ENCODE results near the gene PDYN. TPM values are rescaled to one million over a fixed set of nuclear protein-coding genes. Genes with fewer than 3 reads are reported as not detected.

PDYN gene
- total and polyA plus RNA-seq, 10 donors, result not detected

DNA sequence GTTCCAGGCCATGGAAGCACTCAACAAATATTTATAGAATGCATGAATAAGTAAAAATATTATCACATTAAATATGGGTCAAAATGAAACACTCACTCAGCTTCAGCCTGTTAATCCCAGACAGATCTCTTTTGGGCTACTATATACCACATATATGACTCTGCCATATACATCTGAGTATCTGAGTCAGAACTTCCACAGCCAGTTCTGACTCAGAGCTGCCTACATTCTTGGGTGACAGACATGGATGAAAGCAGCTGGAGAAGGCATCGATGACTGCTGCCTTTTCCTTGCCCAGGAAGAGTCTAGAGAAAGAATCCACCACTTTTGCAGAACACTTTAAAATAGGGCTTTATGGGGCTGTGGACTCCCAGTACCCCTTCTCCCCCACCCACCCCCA is 11.5 kb upstream of the PDYN start:
- H3K27me3 ChIP-seq (replicated peaks in 1 of 7), result peaks cover 0 to 88% (median 12%) of the 10 kb centered on the region in 7 donors
- no peak overlapping the region for H3K4me3 ChIP-seq
- H3K9me3 ChIP-seq, result no peaks in the 10 kb centered on the region
- H3K4me1 ChIP-seq, result peaks cover 0 to 6% (median 2%) of the 10 kb centered on the region in 6 donors
- TF ChIP-seq POLR2AphosphoS5 (IDR thresholded peaks at IDR 0.05) (no peak), POLR2A (IDR thresholded peaks at IDR 0.05) (no peak)
- TF ChIP-seq, protein P1, sequence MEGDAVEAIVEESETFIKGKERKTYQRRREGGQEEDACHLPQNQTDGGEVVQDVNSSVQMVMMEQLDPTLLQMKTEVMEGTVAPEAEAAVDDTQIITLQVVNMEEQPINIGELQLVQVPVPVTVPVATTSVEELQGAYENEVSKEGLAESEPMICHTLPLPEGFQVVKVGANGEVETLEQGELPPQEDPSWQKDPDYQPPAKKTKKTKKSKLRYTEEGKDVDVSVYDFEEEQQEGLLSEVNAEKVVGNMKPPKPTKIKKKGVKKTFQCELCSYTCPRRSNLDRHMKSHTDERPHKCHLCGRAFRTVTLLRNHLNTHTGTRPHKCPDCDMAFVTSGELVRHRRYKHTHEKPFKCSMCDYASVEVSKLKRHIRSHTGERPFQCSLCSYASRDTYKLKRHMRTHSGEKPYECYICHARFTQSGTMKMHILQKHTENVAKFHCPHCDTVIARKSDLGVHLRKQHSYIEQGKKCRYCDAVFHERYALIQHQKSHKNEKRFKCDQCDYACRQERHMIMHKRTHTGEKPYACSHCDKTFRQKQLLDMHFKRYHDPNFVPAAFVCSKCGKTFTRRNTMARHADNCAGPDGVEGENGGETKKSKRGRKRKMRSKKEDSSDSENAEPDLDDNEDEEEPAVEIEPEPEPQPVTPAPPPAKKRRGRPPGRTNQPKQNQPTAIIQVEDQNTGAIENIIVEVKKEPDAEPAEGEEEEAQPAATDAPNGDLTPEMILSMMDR (IDR thresholded peaks at IDR 0.05 in 8 of 11, conservative IDR thresholded peaks at IDR 0.05 in 3 of 11), result no peak
- WGBS, 5 donors, result 82 to 97% (median 90%) methylated on average over 1 of the region's 1 CpG
- no peaks in the 10 kb centered on the region for H3K36me3 ChIP-seq
- no peak overlapping the region for H3K27ac ChIP-seq
- no peak for DNase-seq
- intact Hi-C loops (cut with DNase I; ENCODE audit: low total_unique reads), result no loop called here

DNA sequence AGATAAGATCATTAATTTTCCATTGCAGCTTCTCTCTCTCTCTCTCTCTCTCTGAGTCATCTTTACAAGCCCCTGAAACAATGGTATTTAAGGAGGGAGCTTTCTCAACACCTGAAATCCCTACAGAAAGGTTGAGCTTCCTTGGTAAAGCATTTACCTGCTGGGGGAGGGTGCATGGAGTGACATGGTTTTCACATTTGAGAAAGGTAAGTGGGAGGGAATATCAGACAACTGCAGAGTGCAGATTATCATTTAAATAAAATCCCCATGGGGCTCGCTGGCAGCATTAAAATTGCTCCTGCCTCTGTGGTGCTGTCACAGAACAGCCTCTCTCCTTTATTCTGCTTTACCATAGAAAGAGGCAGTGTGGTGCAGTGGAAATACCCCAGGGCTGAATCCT is 10.3 kb upstream of the PDYN start:
- Histone ChIP-seq H3K4me3 (no peak overlapping the region), H3K27ac (no peak overlapping the region), H3K4me1 (peaks cover 0 to 6% (median 2%) of the 10 kb centered on the region in 6 donors), H3K27me3 (replicated peaks in 1 of 7) (peaks cover 0 to 85% (median 12%) of the 10 kb centered on the region in 7 donors), H3K36me3 (no peaks in the 10 kb centered on the region), H3K9me3 (no peaks in the 10 kb centered on the region)
- intact Hi-C loops (cut with DNase I; ENCODE audit: low total_unique reads), result no loop called here
- no peak for DNase-seq
- TF ChIP-seq POLR2AphosphoS5 (IDR thresholded peaks at IDR 0.05) (no peak), POLR2A (IDR thresholded peaks at IDR 0.05) (no peak)
- TF ChIP-seq, protein P1 (IDR thresholded peaks at IDR 0.05 in 8 of 11, conservative IDR thresholded peaks at IDR 0.05 in 3 of 11), result no peak
- 0 to 38% (median 19%) methylated on average over 1 of the region's 1 CpG for WGBS, 5 donors

DNA sequence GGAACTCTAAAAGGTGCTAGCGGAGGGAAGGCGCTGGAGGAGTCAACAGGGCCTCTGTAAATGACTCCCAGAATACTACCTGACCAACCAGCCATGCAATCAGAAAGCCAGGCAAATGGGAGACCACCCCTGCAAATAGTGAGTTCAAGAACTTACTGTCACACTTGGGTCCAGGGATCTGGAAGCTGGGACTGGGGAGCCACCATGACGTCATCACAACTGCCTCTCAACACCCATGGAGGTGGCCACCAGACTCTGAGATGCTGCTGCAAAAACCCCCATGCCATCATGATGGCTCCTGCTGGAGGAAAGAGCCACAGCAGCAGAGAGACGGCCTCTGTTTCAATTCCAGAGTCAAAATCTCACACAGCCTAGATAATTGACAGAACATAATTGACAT is 8.5 kb upstream of the PDYN start:
- intact Hi-C loops (cut with DNase I; ENCODE audit: low total_unique reads), result no loop called here
- H3K27me3 ChIP-seq (replicated peaks in 1 of 7), result peaks cover 0 to 90% (median 12%) of the 10 kb centered on the region in 7 donors
- DNase-seq, result no peak
- no peak overlapping the region for H3K27ac ChIP-seq
- WGBS, 5 donors, result 69 to 81% (median 76%) methylated on average over 4 of the region's 4 CpGs
- no peak overlapping the region for H3K4me3 ChIP-seq
- TF ChIP-seq, protein P1 (IDR thresholded peaks at IDR 0.05 in 8 of 11, conservative IDR thresholded peaks at IDR 0.05 in 3 of 11), result no peak
- TF ChIP-seq POLR2AphosphoS5 (IDR thresholded peaks at IDR 0.05), result no peak
- TF ChIP-seq POLR2A (IDR thresholded peaks at IDR 0.05), result no peak
- no peaks in the 10 kb centered on the region for H3K36me3 ChIP-seq
- H3K9me3 ChIP-seq, result no peaks in the 10 kb centered on the region
- H3K4me1 ChIP-seq, result peaks cover 0 to 6% (median 2%) of the 10 kb centered on the region in 6 donors

DNA sequence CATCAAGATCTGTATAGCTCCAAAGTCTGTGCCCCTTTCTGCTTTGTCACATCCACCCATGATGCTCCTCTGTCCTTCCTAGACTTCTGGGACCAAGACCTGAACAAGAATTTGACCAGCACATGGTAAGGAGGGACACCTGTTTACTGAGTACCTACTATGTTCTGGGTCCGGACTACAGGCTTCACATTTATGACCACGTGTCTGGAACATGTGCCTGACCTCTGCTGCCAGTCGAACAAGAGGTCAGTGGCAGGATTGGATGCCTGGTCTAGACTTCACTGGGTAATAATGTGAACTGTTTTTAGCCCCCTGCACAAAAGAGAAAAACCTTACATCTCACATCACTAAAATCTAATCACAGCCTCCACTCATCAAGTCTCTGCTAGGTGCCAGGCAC is 7.3 kb upstream of the PDYN start:
- H3K4me3 ChIP-seq, result no peak overlapping the region
- peaks cover 0 to 90% (median 4%) of the 10 kb centered on the region in 7 donors for H3K27me3 ChIP-seq (replicated peaks in 1 of 7)
- no peak for DNase-seq
- H3K27ac ChIP-seq, result no peak overlapping the region
- no peaks in the 10 kb centered on the region for H3K36me3 ChIP-seq
- H3K4me1 ChIP-seq, result peaks cover 0 to 3% (median 0%) of the 10 kb centered on the region in 6 donors
- no peaks in the 10 kb centered on the region for H3K9me3 ChIP-seq
- intact Hi-C loops (cut with DNase I; ENCODE audit: low total_unique reads), result no loop called here
- 67 to 77% (median 73%) methylated on average over 3 of the region's 3 CpGs for WGBS, 5 donors
- TF ChIP-seq, protein P1 (IDR thresholded peaks at IDR 0.05 in 8 of 11, conservative IDR thresholded peaks at IDR 0.05 in 3 of 11), result no peak
- TF ChIP-seq POLR2AphosphoS5 (IDR thresholded peaks at IDR 0.05) (no peak), POLR2A (IDR thresholded peaks at IDR 0.05) (no peak)

All from spleen (tissue), 11 donors.